HepG2 (cell line): ENCODE measurements around the gene ESYT1. TPM values are rescaled to one million over a fixed set of nuclear protein-coding genes. Genes with fewer than 3 reads are reported as not detected.

Experiments used
- BCL6 ChIP-seq: IDR thresholded peaks from 2 replicates; pipeline ENCODE4 v1.6.1; 2016; ENCODE audit warnings: missing genetic modification reagents, missing compliant biosample characterization
- CBFB ChIP-seq: sonication (generic); formaldehyde crosslinking; IDR thresholded peaks from 2 replicates; pipeline ENCODE4 v1.4.0; 2020; ENCODE audit warnings: missing genetic modification reagents
- CREM ChIP-seq, 2 experiments: sonication (generic) in 1 of 2; formaldehyde crosslinking in 1 of 2; IDR thresholded peaks; 2 replicates each; pipeline versions ENCODE4 v1.4.0 to v1.6.1; 2016 to 2020; ENCODE audit warnings: antibody characterized with exemption in 1 of 2, mild to moderate bottlenecking in 1 of 2, missing genetic modification reagents in 1 of 2
- DBP ChIP-seq: sonication (generic); formaldehyde crosslinking; IDR thresholded peaks from 2 replicates; pipeline ENCODE4 v1.4.0; 2020; ENCODE audit warnings: missing genetic modification reagents; ENCODE audit errors: not compliant biosample characterization
- DMTF1 ChIP-seq: sonication (generic); formaldehyde crosslinking; IDR thresholded peaks from 2 replicates; pipeline ENCODE4 v1.4.0; 2020; ENCODE audit warnings: mild to moderate bottlenecking, missing genetic modification reagents
- MBD4 ChIP-seq: IDR thresholded peaks from 2 replicates; pipeline ENCODE4 v1.6.1; 2012; ENCODE audit warnings: low read length, inconsistent platforms, borderline replicate concordance
- MXD4 ChIP-seq: IDR thresholded peaks from 2 replicates; pipeline ENCODE4 v1.6.1; 2016; ENCODE audit warnings: mild to moderate bottlenecking, missing biosample characterization, missing genetic modification reagents
- PRDM15 ChIP-seq: sonication (generic); formaldehyde crosslinking; IDR thresholded peaks from 2 replicates; pipeline ENCODE4 v1.4.0; 2020; ENCODE audit warnings: missing genetic modification reagents
- SIX4 ChIP-seq: sonication (generic); formaldehyde crosslinking; IDR thresholded peaks from 2 replicates; pipeline ENCODE4 v1.4.0; 2020; ENCODE audit warnings: missing genetic modification reagents
- SNRNP70 ChIP-seq: fragments of 200-400 bp; formaldehyde crosslinking; IDR thresholded peaks from 2 replicates; pipeline ENCODE4 v1.6.1; 2017; ENCODE audit warnings: mild to moderate bottlenecking, low read depth, low read length, moderate library complexity
- TBX3 ChIP-seq: fragments of 450-650 bp; IDR thresholded peaks from 2 replicates; pipeline ENCODE4 v1.6.1; 2017; ENCODE audit warnings: antibody characterized with exemption, mild to moderate bottlenecking, inconsistent platforms, borderline replicate concordance
- ZBTB2 ChIP-seq: sonication (generic); formaldehyde crosslinking; IDR thresholded peaks from 2 replicates; pipeline ENCODE4 v1.8.0; 2022; ENCODE audit warnings: low read depth, missing genetic modification reagents
- ZBTB43 ChIP-seq: sonication (generic); formaldehyde crosslinking; conservative IDR thresholded peaks from 2 replicates; pipeline ENCODE4 v1.4.0; 2020; ENCODE audit warnings: missing genetic modification reagents
- ZC3H4 ChIP-seq: sonication (generic); formaldehyde crosslinking; IDR thresholded peaks from 2 replicates; pipeline ENCODE4 v1.4.0; 2020; ENCODE audit warnings: missing genetic modification reagents, borderline replicate concordance
- ZIK1 ChIP-seq: sonication (generic); formaldehyde crosslinking; IDR thresholded peaks from 2 replicates; pipeline ENCODE4 v1.5.0; 2020; ENCODE audit warnings: mild to moderate bottlenecking, low read depth, missing genetic modification reagents, borderline replicate concordance
- ZMYM3 ChIP-seq: sonication (generic); formaldehyde crosslinking; IDR thresholded peaks from 2 replicates; pipeline ENCODE4 v1.5.1; 2020; ENCODE audit warnings: mild to moderate bottlenecking, missing genetic modification reagents
- ZNF230 ChIP-seq: sonication (generic); formaldehyde crosslinking; IDR thresholded peaks from 2 replicates; pipeline ENCODE4 v1.4.0; 2020; ENCODE audit warnings: mild to moderate bottlenecking, missing genetic modification reagents
- ZNF674 ChIP-seq: sonication (generic); formaldehyde crosslinking; IDR thresholded peaks from 2 replicates; pipeline ENCODE4 v1.5.0; 2020; ENCODE audit warnings: low read depth, mild to moderate bottlenecking, missing genetic modification reagents
- ZNF75D ChIP-seq: sonication (generic); formaldehyde crosslinking; IDR thresholded peaks from 2 replicates; pipeline ENCODE4 v1.8.1; 2023; ENCODE audit warnings: missing genetic modification reagents, mild to moderate bottlenecking, borderline replicate concordance
- polyA plus RNA-seq, 8 experiments: library from polyadenylated mRNA; depleted of rRNA in 3 of 8; stranded (reverse) in 7 of 8; unstranded in 1 of 8; fragments of >200 nt; fragmentation: Illumina TruSeq in 4 of 8; extraction: Trizol in 4 of 8; gene quantifications; 2 replicates each; pipeline versions ENCODE4 v1.2.1 to v1.2.3, GENCODE V29; 2011 to 2016; ENCODE audit warnings: low read depth in 4 of 8, missing spikeins in 1 of 8, mixed read lengths in 1 of 8; ENCODE audit not compliant: insufficient read depth in 1 of 8
- total RNA-seq, 5 experiments: library from RNA; depleted of rRNA; stranded (reverse); fragments of >200 nt; fragmentation: Illumina TruSeq; extraction: Trizol; gene quantifications; 2 replicates each; pipeline ENCODE4 v1.2.3, GENCODE V29; 2016; ENCODE audit warnings: low read depth in 1 of 5

Gene ESYT1
- total and polyA plus RNA-seq, 2 of the 13 experiments (the other 11 are each of a cell fraction or from before 2014, with no cell fraction given) = 66.9 to 71.0 TPM

GRCh38 chr12:56078931-56079722 lies 48.9 kb upstream of the ESYT1 start (continued):
- TF ChIP-seq BCL6 = peak; percentile 40; the same call in 1 of the 2 replicates
- TF ChIP-seq SNRNP70 = no peak
- TF ChIP-seq ZMYM3 (CRISPR knock-in tag) = peak; percentile 53; the same call in 1 of the 2 replicates
- no peak for TF ChIP-seq ZIK1 (CRISPR knock-in tag)
- peak; percentile 19; the same call in 1 of the 2 replicates for TF ChIP-seq CREM (IDR thresholded peaks at IDR 0.05)
- TF ChIP-seq CREM (CRISPR knock-in tag; IDR thresholded peaks at IDR 0.05) = no peak
- TF ChIP-seq PRDM15 (CRISPR knock-in tag) = no peak
- no peak for TF ChIP-seq SIX4
- TF ChIP-seq ZBTB43 = peak; percentile 42; the same call in 1 of the 2 replicates
- TF ChIP-seq ZBTB2 (CRISPR knock-in tag) = no peak
- TF ChIP-seq DMTF1 = no peak; the same call in 1 of the 2 replicates
- TF ChIP-seq TBX3 = no peak
- TF ChIP-seq ZC3H4 (CRISPR knock-in tag) = peak; percentile 81
- TF ChIP-seq DBP (CRISPR knock-in tag) = no peak
- peak; percentile 53 for TF ChIP-seq CBFB (CRISPR knock-in tag)
- no peak for TF ChIP-seq ZNF674 (CRISPR knock-in tag)
- TF ChIP-seq MBD4 = no peak
- no peak for TF ChIP-seq ZNF75D (CRISPR knock-in tag)
- TF ChIP-seq ZNF230 (CRISPR knock-in tag) = no peak; the same call in 1 of the 2 replicates
- TF ChIP-seq MXD4 = no peak; the same call in 1 of the 2 replicates
